ENCODE results near the gene TANGO2.

The TANGO2 gene

GRCh38 chr22:20109411-20110358 is 88.8 kb downstream of the TANGO2 start:
- DNase-seq = no peak

GRCh38 chr22:20110359-20110985 is 89.6 kb downstream of the TANGO2 start:
- no peak for DNase-seq

GRCh38 chr22:20111045-20111688 is 90.3 kb downstream of the TANGO2 start:
- DNase-seq = no peak

GRCh38 chr22:20111689-20112622 is 91.0 kb downstream of the TANGO2 start:
- no peak for DNase-seq

- no peak for DNase-seq
These were observed 92.0 kb downstream of the TANGO2 start for GRCh38 chr22:20112623-20113511.

- DNase-seq = no peak
These were observed 92.8 kb downstream of the TANGO2 start for GRCh38 chr22:20113551-20114310.

GRCh38 chr22:20114506-20115475 is 93.9 kb downstream of the TANGO2 start:
- no peak for DNase-seq

GRCh38 chr22:20115691-20116375 is 94.9 kb downstream of the TANGO2 start, which contains the start of gene RANBP1:
Gene RANBP1, plus strand, starts transcription at chr22:20116104. Its CDS starts 81 bp downstream, at chr22:20116185.
- no peak for DNase-seq

GRCh38 chr22:20116376-20116950 is 95.6 kb downstream of the TANGO2 start:
- DNase-seq = no peak
